HG03060 (cell line): ENCODE results near the gene F11.
"Not testable (repeated sequence)": the region's sequence is repeated elsewhere in the genome, so short reads cannot be mapped to it uniquely, and the experiment has no call there.

Experiments used
- ATAC-seq: cut with Tn5 transposase; IDR thresholded peaks from one replicate; pipeline ENCODE4 v1.9.1; 2021; ENCODE audit warnings: low read depth, moderate number of reproducible peaks; ENCODE audit not compliant: unreplicated experiment

The F11 gene

DNA sequence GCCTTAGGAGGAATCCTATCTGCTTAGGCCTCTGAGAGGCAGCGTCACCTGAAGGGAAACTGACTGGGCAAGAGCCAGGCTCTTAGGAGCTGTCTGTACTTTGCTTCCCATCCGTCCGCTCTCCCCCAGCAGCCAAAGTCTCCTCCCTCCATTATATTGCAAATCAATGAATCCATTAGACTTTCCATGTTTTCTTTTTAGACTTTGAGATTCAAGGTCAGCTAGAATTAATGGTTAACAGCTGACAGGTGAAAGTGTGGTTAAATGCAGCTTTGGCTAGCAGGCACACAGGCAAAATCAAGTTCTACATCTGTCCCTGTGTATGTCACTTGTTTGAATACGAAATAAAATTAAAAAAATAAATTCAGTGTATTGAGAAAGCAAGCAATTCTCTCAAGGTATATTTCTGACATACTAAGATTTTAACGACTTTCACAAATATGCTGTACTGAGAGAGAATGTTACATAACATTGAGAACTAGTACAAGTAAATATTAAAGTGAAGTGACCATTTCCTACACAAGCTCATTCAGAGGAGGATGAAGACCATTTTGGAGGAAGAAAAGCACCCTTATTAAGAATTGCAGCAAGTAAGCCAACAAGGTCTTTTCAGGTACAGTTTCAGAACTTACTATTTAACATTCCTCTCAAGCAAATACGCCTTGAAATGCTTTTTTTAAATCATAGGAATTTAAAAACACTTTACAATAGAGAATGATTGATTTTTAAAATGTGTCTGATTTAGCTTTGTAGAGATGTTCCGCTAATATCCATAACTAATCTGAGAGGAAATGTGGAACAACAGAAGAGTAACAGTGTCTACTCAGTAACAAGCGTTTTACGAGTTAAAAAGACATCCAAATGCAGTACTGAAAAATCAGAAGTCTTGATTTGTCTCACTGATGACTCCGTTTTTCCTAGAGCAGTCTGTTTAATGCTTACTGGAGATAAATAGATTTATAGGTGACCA is at the start of gene F11:
F11 (plus strand) TSS at position 507 of the 970 bp plus-strand sequence. CDS start 948 bp downstream, outside the sequence.
- no peak for ATAC-seq

DNA sequence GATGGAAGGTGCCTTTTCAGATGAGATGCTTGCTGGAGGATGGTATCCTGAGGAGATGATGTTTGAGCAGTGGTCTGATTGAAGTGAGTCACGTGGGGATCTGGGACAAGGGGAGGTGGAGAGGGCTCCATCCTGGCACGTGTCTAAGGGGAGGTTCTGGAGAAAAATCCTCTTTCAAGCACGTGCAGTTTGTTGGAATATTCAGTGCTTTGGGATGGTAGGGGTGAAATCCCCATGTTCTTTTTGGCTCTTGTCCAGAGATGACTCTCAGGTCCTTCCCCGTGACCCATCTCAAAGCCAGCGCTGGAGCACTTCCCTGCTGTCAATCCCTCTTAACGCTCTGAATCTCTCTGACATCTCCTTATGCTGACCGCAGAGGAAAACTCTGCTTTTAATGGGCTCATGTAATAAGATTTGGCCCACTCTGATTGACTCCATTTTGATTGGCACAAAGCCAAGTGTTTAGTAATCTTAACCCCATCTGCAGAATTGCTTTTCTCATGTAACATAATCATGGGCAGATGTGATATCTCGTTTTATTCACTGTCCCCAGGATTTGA is 49.4 kb upstream of the F11 start:
- no peak for ATAC-seq

- no peak for ATAC-seq
Measured at GRCh38 chr4:186217733-186218293, 48.2 kb upstream of the F11 start.

- ATAC-seq, result no peak
Measured at GRCh38 chr4:186221624-186222023, 44.4 kb upstream of the F11 start.

DNA sequence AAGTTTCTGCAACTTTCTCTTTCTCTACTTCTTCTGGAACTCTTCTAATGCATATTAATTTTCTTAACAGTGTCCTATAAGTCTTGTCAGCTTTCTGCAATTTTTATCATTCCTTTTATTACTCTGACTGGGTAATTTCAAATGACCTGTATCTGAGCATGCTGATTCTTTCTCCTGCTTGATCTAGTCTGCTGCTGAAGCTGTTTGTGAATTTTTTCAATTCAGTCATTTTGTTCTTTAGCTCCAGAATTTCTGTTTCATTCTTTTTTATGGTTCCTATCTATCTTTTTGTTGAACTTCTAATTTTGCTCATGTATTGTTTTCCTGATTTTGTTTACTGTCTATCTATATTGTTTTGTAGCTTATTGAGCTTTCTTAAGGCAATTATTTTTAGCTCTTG is 40.1 kb upstream of the F11 start:
- no peak for ATAC-seq

DNA sequence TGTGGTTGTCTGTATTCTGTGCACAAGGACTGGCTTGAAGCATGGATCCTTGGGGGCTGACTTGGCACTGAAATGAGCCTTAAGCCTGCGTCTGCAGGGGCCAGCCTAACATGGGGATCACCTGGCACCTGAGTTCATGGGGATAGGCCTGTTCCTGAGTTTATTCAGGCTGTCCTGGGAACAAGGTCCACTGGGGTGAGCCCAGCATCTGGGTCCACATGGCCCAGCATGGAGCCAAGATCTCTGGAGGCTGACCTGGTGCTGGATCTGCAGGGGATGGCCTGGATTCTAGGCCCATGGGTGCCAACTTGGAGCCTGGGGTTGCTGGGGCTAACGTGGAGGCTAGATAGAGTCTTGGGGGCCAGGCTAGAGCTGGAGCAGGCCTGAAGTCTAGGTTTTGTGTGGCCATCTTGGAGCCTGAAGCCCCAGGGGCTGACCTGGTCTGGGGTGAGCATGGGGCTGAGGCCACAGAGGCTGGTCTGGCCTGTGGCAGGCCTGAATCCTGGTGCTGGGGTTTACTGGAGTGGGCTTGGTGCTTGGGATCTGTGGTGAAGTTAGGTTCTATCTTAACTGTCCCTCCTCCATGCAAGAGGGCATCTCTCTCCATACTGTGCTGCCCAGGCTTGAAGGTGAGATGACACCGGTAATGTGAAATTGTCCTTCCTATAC is 39.3 kb upstream of the F11 start:
- no peak for ATAC-seq

DNA sequence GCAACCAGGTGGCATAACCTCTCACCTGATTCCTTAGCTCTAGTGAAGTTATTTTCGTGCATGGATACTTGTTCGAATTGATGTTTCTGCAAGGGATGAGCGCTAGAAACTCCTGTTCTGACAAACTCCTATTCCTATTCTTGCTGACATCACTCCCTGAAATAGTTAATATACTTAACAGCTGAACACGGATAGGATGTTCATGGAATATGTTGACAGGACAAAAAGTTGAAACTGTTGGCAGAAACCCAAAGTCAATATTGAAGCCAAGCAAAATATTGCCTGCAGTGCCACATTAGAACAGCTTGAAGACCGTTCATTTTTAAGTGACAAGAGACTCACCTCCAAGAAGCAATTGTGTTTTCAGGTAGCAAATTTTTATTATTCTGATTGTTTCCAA is 38.8 kb upstream of the F11 start, which contains the start of gene KLKB1:
KLKB1 (plus strand) TSS at position 287 of the 400 bp plus-strand sequence. CDS start 689 bp downstream, outside the sequence.
- no peak for ATAC-seq

- ATAC-seq, result no peak
Measured at GRCh38 chr4:186227744-186228513, 38.1 kb upstream of the F11 start.

- no peak for ATAC-seq
Measured at GRCh38 chr4:186228514-186228894, 37.5 kb upstream of the F11 start.

DNA sequence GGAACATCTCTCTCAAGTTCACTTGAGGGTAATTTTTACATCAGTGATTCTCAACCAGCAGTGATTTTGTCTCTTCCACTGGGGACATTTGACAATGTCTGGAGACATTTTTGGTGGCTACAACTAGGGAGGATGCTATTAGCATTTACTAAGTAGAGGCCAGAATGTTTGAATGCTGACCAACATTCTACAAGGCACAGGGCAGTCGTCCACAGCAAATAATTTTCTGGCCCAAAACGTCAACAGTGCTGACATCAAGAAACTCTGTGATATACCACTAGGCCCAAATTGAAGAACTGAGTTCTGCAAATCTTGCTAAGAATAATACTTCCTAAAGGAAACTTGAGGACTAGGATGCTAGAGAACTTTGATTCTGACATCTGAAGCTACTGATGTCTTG is 31.6 kb upstream of the F11 start:
- no peak for ATAC-seq

DNA sequence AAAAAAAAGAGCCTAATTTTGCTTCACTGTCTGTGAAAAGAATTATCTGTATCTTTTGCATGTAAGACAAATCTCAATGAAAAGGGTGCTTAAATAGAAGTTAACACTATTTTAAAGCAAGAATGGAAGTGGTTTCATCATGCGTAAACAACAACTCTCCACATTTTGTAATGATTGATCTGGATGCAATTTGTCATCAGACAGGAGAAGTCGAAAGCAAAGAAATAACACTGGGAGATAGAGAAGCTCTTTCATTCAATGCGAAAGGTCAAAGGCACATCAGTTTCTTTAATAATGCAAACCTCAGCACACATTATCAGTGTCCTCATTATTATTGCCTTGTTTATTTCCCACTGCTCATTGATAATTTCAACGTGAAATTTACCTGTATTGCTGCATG is 29.9 kb upstream of the F11 start:
- ATAC-seq, result no peak

- ATAC-seq, result no peak
Measured at GRCh38 chr4:186240452-186240847, 25.5 kb upstream of the F11 start.

- no peak for ATAC-seq
Measured at GRCh38 chr4:186240848-186241491, 25.0 kb upstream of the F11 start.

DNA sequence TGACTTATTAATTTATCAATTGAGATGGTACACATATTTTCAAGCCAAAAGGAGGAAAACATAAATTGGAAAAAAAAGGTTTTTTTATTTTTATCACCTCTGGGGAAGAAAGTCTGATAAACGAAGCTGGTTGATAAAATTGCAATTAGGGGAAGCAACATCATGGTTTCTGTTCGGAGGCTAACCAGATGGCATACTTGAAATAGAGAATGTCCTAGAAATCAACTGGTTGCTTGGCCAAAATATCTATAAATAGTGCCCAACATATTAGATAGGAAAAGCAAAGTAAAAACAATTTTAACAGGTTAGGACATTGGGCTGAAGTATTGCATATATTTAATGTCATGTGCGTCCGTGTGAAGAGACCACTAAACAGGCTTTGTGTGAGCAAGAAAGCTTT is 24.4 kb upstream of the F11 start:
- ATAC-seq, result no peak

DNA sequence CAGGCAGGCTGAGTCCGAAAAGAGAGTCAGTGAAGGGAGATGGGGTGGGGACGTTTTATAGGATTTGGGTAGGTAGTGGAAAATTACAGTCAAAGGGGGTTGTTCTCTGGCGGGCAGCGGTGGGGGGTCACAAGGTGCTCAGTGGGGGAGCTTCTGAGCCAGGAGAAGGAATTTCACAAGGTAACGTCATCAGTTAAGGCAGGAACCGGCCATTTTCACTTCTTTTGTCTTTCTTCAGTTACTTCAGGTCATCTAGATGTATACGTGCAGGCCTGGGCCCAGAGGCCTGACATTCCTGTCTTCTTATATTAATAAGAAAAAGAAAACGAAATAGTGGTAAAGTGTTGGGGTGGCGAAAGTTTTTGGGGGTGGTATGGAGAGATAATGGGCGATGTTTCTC is 24.0 kb upstream of the F11 start:
- ATAC-seq, result not testable (repeated sequence)

GRCh38 chr4:186243331-186243730 is 22.7 kb upstream of the F11 start:
- ATAC-seq, result no peak

GRCh38 chr4:186244835-186245234 is 21.2 kb upstream of the F11 start:
- no peak for ATAC-seq

- ATAC-seq, result not testable (repeated sequence)
Measured at GRCh38 chr4:186247062-186247752, 18.8 kb upstream of the F11 start.

DNA sequence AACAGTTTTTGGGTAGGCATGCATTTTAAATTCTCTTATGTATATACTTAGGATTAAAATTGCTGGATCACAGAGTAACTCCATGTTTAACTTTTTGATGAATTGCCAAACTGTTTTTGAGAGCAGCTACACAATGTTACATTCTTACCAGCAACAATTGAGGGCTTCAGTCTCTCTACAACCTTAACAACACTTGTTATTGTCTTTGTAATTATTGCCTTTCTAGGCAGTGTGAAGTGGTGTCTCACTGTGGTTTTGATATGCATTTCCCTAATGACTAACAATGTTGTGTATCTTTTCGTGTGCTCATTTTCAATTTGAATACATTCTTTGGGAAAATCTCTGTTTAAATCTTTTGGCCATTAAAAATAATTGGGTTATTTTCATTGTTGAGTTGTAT is 17.3 kb upstream of the F11 start:
- ATAC-seq, result no peak
